K562 (cell line): Measurements from ENCODE around the gene MRPL22.

Experiments used
- EZH2 ChIP-seq: IDR thresholded peaks from 2 replicates; pipeline ENCODE4 v1.6.1; 2012; ENCODE audit warnings: low read depth, mild to moderate bottlenecking, inconsistent platforms, low read length, borderline replicate concordance
- MAZ ChIP-seq, 2 experiments: fragments of 450-650 bp in 1 of 2; sonication (generic) in 1 of 2; formaldehyde crosslinking; IDR thresholded peaks in 1 of 2; conservative IDR thresholded peaks in 1 of 2; 2 replicates each; pipeline versions ENCODE4 v1.4.0 to v1.5.0; 2020; ENCODE audit warnings: mild to moderate bottlenecking in 1 of 2, missing genetic modification reagents in 1 of 2
- REST ChIP-seq, 2 experiments: fragments of 450-650 bp; formaldehyde crosslinking in 1 of 2; IDR thresholded peaks; 2 replicates each; pipeline versions ENCODE4 v1.4.0 to v1.6.1; 2014 to 2020; ENCODE audit warnings: mild to moderate bottlenecking in 2 of 2, borderline replicate concordance in 1 of 2, low read depth in 1 of 2
- SRSF9 ChIP-seq: fragments of 200-400 bp; formaldehyde crosslinking; IDR thresholded peaks from 2 replicates; pipeline ENCODE4 v1.6.1; 2017; ENCODE audit warnings: low read depth, low read length, borderline replicate concordance
- TOE1 ChIP-seq, 2 experiments: fragments of 450-650 bp in 1 of 2; sonication (generic) in 1 of 2; formaldehyde crosslinking in 1 of 2; IDR thresholded peaks; 2 replicates each; pipeline versions ENCODE4 v1.7.1 to v1.8.0; 2016 to 2022; ENCODE audit warnings: borderline replicate concordance in 2 of 2, mild to moderate bottlenecking in 2 of 2, antibody characterized with exemption in 1 of 2, inconsistent platforms in 1 of 2, low read depth in 1 of 2, missing genetic modification reagents in 1 of 2, moderate library complexity in 1 of 2

DNA sequence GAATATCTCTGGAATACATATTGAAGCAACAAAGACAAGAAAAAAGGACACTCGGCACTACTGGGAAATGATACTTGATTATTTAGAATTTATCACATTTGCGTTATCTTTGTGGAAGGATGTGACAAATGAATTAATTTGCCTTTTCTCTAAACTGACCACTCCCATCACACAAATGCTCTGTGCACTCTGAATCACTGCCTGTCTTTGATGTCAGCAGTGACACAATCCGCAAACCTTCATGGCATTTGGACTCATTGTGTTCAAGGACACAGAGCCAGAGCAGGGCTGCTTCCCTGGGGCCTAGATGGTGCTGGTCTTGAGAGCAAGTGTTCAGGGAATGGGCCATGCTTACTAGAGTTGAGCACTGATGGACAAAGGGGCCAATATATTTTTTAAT, 67.8 kb downstream of the MRPL22 start:
- TF ChIP-seq MAZ (CRISPR knock-in tag; conservative IDR thresholded peaks at IDR 0.05 in 1 of 2, IDR thresholded peaks at IDR 0.05 in 1 of 2) (no peak), SRSF9 (no peak), TOE1 (IDR thresholded peaks at IDR 0.05; ENCODE audit: borderline replicate concordance) (no peak), TOE1 (CRISPR knock-in tag; IDR thresholded peaks at IDR 0.05; ENCODE audit: borderline replicate concordance, low read depth) (no peak), REST (IDR thresholded peaks at IDR 0.05; ENCODE audit: borderline replicate concordance) (no peak), REST (CRISPR knock-in tag; IDR thresholded peaks at IDR 0.05; ENCODE audit: low read depth) (no peak), EZH2 (no peak)
